CD4-positive, alpha-beta T cell treated with Interferon gamma for 1 hour (primary cell): Measurements from ENCODE around the gene SYK.
"Not testable (repeated sequence)": the region's sequence is repeated elsewhere in the genome, so short reads cannot be mapped to it uniquely, and the experiment has no call there.

ENCODE experiments used
- DNase-seq: peaks from one replicate; pipeline ENCODE4 v3.0.0-alpha.2; 2020

SYK gene

DNA sequence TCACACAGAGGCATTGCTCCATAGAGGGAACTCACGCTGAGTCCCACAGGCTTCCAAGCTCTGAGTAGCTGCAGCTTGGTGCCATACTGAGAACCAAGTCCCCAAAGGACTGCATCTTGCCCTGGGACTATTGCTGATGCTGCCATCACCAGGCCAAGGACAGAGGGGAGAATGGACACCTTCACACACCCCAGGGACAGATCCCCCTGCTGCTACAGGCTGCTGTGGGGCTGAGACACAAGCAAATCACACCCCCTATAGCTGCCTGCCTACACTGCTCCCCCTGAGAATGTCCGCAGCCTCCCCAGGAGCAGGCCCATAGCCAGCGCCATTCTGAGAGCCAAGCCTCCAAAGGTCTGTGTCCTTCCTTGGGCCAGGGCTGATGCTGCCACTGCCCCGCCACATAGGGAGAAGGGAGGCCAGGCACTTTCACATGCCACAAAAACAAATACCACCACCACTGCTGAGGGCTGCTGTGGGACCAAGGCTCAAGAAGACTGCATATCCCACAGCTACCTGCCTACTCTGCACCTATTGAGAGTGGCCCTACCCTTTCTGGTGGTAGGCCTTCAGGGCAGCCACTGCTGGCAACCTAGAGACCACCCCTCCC is 81.5 kb downstream of the SYK start:
- DNase-seq = no peak

DNA sequence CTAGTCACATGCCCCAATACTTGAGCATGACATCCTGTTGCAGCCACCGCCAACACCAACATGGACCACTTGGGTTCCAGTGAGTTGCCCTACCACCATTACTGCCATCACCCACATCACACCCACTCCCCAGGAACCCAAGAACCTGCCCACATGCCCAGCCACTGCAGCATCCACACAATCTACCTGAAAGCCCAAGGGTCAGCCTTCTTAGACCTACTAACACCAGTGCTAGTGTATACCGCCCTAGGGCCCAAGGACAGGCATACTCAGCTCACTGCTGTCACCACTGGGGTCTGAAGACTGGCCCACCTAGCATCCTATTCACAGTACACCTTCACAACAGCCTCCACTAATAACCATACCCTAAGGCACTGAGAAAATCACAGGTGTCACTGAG is 82.0 kb downstream of the SYK start:
- DNase-seq = no peak

DNA sequence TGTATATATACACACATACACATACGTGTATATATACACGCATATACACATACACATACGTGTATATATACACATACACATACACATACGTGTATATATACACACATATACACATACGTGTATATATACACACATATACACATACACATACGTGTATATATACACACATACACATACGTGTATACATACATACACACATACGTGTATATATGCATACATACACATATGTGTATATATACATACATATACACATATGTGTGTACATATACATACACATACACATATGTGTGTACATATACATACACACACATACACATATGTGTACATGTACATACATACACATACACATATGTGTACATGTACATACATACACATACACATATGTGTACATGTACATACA is 82.6 kb downstream of the SYK start:
- no peak for DNase-seq

DNA sequence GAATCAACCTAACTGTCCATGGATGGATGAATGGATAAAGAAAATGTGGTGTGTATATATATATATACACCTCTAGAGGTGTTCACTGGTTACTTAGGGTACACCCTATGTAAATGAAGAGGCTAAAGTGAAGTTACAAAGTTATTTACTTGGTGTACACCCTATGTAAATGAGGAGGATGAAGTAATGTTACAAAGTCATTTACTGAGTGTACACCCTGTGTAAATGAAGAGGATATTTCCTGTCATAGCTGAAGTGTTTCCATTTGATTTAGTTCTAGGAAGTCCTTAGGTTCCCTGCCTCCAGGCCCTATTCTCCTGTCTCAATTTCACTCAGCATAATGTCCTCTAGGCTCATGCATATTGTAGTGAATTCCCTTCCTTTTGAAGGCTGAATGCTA is 85.2 kb downstream of the SYK start:
- DNase-seq = not testable (repeated sequence)

DNA sequence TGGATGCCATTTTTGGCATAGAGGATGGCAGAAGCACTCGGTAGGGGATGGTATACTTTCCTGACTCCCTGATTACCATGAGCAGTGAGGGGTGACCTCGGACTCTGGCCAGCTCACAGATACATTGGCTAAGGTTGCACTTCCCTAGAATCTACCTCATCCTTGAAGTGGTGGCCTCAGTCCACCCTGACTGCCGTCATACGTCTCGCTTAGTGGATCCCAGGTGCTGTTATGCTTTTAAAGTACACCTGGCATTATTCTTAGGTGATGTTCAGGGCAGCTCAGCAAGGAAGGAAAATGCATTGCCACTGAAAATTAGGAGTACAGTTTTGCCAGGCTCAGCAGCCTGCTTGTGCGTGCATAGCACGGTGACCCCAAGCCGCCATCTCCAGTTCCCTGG is 87.3 kb downstream of the SYK start:
- DNase-seq = no peak

DNA sequence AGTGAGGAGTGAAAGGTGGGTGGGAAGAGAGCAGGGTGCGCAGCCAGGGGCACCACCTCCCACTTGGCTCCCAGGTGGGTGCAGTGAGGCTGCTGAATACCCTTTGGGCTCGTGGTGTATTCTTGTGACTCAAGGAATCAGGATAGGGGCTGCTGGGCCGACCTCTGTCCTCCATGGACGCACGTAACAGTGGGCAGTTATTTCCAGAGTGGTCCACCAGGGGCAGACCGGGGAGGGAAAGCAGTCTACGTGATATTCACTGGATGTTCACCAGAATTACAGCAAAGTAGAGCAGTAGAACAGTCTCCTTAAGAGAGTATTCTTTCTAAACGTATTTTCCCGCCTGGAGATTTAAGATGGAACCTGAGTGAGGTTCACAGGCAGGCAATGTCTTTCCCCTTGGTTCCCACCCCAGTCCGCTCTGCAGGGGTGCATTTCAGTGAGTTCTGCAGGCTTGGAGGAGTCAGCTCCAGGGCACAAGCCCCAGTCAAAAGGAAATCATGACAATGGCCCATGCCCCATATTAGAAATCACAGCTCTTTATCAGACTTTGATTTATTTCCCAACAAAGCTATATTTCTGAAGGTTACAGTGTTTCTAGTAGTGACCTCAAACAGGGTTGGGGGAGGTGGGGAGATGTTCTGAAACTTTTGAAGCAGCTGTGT is 88.7 kb downstream of the SYK start:
- DNase-seq = no peak

DNA sequence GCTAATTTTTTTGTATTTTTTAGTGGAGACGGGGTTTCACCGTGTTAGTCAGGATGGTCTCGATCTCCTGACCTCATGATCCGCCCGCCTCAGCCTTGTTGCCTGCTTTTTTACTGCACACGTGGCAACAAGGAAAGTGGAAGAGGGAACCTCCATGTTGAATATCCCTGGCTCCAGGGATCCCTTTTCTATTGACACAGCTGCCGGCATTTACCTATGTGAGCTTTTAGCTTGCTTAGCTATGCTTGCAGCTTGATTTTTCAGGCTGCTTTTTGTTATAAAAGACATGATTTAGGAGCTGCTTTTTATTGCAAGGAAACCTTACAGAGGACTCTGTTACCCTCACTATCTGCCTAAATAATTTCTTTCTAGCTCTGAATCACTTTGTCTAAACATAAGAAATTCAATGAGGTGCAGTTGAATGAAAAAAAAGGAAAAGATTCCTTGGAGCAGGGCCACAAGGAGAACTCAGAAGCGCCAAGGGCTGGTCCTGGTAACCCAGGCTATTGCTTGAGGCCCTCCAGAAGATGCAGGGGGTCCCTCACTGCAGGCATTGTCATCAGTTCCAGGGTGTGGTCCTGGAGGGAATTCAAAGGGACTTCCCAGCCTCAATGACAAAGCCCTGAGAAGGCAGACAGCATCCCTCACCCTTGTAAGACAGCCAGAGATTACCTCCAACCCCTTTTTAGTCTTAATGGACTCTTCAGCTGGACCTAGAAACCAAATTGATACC is 89.9 kb downstream of the SYK start:
- no peak for DNase-seq

DNA sequence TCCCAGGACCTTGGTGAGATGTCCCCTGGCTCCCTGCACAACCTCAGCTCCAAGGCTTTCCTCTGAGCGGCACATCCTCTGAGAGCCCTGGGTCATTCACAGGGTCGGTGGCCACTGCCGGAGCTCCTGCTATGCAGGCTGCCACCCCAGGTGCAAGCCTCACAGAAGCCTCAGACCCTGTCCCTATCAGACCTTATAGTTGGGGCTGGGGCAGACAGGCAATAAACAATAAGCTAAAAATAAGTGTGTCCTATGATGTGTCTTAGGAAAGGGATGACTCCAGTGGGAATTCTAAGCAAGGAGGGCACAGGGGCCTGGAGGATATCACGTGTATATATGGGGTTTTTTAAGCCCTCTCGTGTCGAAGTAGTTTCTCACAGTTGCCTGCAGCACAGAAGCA is 91.3 kb downstream of the SYK start:
- no peak for DNase-seq

DNA sequence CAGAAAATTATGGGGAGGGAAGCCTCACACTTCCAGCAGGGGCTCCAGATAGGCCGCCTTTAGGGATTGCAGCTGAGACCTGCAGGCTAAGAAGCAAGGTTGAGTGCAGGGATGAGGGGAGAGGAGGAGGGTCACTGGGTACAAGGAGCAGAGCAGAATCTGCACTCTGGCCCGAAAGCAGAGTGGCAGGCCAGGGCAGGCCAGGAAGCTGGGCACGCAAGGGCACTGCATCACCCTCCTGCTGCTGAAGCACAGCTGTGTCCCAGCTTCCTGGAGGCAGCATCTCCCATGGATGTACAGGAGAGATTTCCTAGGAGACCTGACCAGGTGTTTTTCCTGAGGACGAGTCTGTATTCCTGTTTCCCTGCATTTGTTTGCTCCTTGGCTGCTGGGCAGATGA is 92.1 kb downstream of the SYK start:
- no peak for DNase-seq

DNA sequence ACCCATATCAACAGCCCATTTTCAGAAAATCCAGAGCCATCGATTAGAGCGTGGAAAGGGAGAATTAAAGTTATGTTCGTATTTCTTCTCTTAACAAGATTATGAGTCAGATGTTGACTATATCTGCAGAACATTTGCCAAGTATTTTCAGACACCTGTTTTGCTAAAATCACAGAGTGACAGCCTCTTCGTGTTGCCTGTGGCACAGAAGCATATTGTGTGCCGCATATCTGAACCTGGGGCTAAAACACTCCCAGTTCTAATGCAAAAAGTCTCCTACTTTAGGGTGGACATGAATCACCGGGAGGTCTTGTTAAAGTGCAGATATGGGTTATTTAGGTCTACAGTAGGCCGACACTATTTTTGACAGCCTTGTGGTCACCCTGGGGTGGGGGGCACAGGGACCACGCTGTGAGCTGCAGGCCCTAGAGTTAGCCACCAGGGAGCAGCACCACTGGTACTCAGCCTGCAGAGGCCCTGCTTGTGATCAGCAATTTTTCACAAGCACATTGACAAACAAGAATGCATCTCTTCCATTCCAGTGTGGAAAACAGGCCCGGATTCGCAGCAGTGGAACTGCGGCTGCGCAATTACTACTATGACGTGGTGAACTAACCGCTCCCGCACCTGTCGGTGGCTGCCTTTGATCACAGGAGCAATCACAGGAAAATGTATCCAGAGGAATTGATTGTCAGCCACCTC is 93.5 kb downstream of the SYK start:
- DNase-seq = no peak

DNA sequence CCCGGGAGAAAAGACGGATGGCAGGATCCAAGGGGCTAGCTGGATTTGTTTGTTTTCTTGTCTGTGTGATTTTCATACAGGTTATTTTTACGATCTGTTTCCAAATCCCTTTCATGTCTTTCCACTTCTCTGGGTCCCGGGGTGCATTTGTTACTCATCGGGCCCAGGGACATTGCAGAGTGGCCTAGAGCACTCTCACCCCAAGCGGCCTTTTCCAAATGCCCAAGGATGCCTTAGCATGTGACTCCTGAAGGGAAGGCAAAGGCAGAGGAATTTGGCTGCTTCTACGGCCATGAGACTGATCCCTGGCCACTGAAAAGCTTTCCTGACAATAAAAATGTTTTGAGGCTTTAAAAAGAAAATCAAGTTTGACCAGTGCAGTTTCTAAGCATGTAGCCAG is 94.2 kb downstream of the SYK start:
- no peak for DNase-seq

DNA sequence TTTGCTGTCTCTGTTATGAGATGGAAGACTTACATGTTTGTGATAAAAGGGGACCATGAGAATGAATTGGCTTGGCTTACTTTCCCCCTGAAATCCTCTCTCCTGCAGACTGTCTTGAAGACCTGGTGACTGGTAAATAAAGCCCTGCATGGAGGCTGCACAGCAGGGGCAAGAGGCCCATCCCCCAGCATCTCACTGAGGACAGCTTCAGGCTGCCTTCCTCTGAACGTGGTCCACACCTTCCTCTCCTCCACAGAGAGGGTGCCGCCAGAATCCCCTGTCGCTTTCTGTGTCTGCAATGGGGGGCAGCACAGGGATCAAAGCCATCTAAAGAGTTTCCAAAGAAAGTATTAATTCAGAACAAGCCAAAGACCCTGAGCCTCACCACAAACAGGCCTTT is 94.6 kb downstream of the SYK start:
- no peak for DNase-seq

DNA sequence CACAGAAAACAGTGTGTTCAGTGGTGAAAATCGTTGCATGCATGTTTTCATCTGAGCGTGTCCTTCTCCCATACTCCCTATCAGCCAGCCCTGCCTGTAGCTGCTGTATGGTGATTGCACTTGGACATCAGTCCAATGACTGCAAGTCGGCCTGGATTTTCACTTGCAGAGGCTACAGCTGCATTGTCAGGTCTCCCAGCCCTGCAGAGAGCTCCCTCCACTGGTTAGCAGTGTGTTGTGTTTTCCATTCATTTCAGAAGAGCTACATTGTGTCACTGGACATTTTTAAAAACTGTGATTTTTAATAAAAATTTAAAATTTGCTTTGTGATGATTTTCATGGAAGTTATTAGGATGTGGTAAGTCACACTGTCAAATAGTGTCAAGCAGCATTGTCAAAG is 96.6 kb downstream of the SYK start:
- DNase-seq = no peak

DNA sequence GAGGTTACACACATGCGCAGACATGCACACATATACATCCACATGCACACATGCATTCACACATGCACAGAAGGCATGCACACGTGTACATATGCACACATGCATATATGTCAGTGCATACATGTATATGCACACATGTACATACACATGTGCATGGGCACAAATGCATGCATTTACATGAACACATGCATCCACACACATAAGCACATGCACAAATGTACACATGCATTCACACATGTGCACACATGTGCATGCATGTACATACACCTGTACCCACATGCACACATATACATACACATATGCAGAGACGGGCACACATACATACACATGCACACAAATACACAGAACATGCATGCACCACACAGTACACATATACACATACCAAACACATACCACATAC is 97.7 kb downstream of the SYK start:
- no peak for DNase-seq

DNA sequence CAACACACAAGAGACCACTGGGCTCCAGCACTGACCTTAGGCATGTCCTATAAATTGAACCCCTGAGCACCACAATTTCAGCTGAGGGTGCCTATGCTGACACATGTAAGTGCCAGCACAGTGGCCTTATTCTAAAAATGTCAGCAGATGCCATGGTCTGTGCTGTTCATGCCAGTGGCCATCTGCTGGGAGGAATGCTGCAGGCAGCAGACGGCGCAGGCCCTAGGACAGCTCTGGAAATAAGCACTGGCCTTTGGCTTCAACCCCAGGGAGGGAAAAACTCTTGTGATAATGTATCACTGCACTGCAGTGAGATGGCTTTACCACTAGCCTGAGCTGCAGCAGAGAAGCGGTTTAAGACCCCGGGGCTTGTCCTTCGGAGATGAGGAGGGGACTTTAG is 98.5 kb downstream of the SYK start:
- no peak for DNase-seq

DNA sequence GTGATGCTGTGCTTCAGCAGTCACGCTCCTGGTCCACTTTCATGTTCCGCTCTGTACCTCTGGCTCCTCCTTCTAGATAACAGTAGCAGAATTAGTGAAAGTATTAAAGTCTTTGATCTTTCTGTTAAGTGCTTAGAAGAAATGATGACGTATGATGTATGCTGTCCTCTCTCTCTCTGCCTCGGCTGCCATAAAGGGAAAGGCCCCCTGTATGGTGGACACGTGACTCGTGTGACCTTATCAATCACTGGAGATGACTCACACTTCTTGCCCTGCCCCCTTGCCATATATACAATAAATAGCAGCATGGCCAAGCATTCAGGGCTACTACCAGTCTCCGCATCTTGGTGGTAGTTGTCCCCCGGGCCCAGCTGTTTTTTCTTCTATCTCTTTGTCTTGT is 100.3 kb downstream of the SYK start:
- DNase-seq = no peak

DNA sequence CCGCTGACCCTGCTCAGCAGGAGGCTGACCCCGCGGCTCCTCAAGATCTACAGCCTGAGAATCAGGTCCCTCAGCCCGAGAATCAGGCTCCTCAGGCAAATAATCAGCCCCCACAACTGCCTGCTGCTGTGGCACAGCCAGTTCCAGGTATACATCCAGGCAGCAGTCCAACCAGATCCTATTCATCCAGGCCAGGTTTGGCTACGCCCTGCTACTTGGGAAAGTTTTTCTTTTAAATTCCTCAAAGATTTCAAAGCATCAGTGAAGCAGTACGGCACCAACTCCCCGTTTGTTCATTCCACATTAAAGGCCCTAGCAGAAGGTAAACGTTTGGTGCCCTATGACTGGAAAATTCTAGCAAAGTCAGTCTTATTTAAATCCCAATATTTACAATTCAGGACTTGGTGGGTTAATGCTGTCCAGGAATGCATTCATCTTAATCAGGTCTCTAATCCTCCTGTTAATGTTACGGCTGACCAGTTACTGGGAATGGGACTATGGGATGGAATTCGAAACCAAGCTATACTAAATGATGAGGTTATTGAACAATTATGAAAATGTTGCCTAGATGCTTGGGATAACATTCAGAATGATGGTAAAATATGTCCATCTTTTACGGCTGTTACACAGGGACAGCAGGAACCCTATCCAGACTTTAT is 102.3 kb downstream of the SYK start:
- no peak for DNase-seq

DNA sequence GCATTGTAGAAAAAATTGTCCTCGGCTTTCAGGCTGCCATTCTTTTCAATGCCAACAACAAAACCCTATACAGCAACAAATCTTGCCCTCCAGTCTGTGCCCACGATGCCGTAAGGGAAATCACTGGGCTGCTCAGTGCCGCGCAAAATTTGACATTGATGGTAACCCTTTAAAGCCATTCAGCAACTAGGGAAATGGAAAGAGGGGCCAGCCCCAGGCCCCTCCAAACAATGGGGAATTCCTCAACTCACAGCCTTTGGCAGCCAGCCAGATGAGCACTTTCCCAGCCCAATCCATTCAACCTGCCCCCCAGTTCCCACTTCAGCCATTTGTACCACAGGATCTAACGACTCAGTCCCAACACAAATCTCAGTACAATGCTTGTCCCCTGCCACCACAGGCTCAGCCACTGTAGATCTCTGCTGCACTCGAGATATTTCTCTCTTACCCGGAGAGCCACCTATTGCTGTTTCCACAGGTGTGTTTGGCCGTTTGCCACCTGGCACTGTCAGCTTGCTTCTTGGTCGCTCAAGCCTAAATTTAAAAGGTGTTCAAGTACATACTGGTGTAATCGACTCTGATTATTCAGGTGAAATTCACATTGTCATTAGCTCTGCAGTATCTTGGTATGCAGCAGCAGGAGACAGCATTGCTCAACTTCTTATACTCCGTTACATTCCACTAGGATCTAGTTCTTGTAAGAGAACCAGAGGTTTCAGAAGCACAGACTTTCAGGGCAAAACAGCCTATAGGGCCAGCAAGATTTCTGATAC is 103.3 kb downstream of the SYK start:
- DNase-seq = no peak

DNA sequence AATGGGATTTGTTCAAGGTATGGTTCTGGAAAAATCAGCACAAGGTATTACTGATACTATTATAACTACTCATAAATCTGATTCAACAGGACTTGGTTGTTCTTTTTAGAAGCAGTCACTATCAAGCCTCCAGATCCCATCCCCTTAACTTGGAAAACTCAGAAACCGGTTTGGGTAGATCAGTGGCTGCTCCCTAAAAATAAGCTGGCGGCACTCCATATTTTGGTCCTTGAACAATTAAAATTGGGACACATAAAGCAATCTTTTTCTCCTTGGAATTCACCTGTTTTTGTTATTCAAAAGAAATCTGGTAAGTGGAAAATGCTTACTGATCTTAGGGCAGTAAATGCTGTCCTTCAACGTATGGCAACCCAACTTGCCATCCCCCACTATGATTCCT is 104.2 kb downstream of the SYK start:
- DNase-seq = no peak

DNA sequence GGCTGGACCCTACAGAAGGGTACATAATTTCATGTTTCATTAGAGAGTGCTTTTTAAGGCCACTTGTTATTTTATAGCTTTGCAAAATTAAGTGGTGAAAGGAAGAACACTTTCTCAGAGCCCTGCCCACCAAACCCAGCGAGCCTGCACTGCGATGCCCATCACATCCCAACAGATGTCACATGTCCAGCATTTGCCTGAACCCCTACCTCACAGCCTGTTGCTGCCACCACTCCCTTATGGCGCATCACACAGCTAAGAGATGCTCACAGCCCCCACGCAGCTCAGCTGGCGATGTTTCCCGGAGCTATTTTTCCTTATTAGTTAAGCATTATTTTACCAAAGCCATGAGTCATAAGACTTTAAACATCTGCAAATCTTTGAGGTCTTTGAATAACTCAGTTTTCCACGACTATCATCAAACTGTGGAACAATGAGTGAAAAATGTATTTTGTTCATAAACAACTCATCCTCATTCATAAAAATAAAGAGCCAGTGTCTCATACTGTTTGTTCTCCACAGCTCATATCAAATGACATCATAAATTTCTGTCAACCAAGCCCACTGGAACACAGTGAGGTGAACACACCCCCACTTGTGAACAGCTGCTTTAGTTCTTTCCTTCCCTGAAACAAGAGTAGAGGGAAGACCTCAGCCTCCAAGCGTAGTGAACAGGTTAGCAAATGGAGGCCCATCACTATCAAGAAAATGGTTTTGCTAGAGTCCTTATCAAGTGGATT is 104.9 kb downstream of the SYK start:
- DNase-seq = no peak

DNA sequence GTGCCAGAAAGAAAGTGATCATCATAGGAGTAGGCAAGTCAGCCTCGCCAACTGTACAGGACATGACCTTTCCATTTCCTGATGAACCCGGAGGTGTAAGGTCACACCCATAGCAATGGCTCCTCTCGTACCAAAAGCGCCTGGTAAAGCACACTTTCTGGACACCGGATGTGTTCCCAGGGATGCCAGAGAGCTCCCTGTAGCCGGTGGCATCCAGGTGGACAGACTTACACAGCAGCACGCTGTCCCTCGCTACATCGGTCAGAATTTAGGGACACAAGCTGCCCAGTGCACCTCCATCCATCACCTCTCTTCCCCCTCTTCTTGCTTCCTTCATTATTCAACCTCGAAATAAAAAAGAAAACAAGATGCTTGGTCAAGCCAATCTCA is 105.4 kb downstream of the SYK start:
- DNase-seq = no peak

DNA sequence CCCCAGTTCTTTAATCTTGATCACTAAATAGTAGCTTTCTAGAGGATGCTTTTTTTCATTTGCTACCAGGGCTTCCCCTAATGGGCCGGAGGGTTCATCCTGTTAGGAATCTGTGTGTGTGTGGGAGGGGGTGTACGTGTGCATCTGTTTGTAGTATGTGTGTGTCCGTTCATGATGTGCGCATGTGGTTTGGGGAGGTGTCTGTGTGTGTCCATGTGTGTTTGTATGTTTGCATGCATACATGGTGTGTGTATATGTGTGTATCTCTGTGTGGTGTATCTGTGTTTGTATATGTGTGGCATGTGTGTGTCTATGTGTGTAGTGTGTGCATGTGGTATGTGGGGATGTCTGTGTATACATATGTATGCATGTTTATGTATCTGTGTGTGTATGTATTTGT is 106.2 kb downstream of the SYK start:
- DNase-seq = no peak
